Measurements from ENCODE around the gene RGS10.
"Not testable (repeated sequence)": the region's sequence is repeated elsewhere in the genome, so short reads cannot be mapped to it uniquely, and the experiment has no call there.

RGS10 gene

DNA sequence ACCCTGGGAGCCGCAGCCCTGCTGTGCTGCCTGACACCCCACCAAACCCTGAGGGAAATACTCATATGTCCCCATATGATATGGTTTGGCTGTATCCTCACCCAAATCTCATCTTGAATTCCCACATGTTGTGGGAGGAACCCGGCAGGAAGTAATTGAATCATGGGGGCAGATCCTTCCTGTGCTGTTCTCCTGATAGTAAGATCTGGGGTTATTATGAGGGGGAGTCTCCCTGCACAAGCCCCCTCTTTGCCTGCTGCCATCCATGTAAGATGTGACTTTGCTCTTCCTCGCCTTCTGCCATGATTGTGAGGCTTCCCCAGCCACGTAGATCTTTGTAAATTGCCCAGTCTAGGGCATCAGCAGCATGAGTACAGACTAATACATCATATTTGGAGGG lies 68.7 kb downstream of the RGS10 start:
- Mint-ChIP-seq H3K27me3 (peaks cover 46% of the 10 kb centered on the region), H3K4me1 (peaks cover 22% of the 10 kb centered on the region), H3K36me3 (no peaks in the 10 kb centered on the region), H3K9me3 (peaks cover 2% of the 10 kb centered on the region), H3K27ac (no peak overlapping the region), H3K4me3 (no peak overlapping the region)
- no peak for DNase-seq
- CTCF ChIA-PET, result interaction anchor here (1.1 kb wide), 1 partner anchor 8 kb away, joined by 3 read pairs; no protein-coding TSS in a partner anchor

DNA sequence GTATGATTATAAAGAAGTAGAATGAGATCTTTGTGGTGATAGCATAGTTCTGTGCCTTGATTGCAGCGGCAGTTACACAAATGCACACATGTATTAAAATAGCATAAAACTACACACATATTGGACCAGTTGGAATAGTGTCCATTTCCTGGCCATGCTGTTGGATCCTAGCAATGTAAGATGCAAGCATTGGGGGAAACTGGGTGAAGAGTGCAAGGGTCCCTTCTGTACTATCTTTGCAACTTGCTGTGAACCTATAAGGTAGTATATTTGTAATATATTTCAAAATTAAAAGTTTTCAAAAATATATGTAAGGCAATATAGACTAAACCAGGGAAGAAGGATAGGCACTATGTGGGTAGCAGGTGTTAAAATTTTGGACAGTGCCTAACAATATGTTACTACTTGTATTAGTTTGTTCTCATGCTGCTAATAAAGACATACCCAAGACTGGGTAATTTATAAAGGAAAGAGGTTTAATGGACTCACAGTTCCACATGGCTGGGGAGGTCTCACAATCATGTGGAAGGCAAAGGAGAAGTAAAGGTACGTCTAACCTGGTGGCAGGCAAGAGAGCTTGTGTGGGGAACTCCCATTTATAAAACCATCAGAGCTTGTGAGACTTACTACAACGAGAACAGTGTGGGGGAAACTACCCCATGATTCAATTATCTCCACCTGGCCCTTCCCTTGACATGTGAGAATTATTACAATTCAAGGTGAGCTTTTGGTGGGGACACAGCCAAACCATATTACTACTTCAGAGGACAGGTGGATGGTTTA lies 71.4 kb downstream of the RGS10 start:
- CTCF ChIA-PET, result no interaction called here
- no peaks in the 10 kb centered on the region for H3K36me3 Mint-ChIP-seq
- DNase-seq, result no peak
- peaks cover 38% of the 10 kb centered on the region for H3K27me3 Mint-ChIP-seq
- H3K27ac Mint-ChIP-seq, result no peak overlapping the region
- H3K4me1 Mint-ChIP-seq, result peaks cover 12% of the 10 kb centered on the region
- no peak overlapping the region for H3K4me3 Mint-ChIP-seq
- peaks cover 2% of the 10 kb centered on the region for H3K9me3 Mint-ChIP-seq

DNA sequence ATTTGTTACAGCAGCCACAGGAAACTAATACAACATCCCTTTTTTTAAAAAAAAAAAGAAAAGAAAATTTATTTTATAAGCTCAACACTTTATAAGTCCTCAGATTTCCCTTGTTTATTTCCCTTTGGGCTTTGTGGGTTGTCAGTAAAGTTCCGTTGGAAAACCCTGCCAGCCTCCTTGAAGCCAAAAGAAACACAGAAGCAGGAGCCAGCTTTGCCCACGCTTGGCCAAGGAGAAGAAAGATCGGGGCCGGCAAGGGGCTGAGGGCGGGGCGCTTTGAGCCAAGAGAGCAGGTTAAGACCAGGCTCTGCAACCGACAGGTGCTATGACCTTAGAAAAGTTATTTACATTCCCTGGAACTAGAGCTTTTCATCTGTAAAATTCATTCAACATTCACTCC lies 72.7 kb downstream of the RGS10 start:
- Mint-ChIP-seq H3K27ac (no peak overlapping the region), H3K4me3 (no peak overlapping the region), H3K9me3 (peaks cover 2% of the 10 kb centered on the region), H3K27me3 (peaks cover 35% of the 10 kb centered on the region), H3K36me3 (no peaks in the 10 kb centered on the region), H3K4me1 (peaks cover 14% of the 10 kb centered on the region)
- no peak for DNase-seq
- CTCF ChIA-PET, result interaction anchor here (0.5 to 1.3 kb wide), 4 partner anchors 20 to 398 kb away, joined by 3 to 4 read pairs (median 3); partner anchors contain the start of gene RGS10

DNA sequence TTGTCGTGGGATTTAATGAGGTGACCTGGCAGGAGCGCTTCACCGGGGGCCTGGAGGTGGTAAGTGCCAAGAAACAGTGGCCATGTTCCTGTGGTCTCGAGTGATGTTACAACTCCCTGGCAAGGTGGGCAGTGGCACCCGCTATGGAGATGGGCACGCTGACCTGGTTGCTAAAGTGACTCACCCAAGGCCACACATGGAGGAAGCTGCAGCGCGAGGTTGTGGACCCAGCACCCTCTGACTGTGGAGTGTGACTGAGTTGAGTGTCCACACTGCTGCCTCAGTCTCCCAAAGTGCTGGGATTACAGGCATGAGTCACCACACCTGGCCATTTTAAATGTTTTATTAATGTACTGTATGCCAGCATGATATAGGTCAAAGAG lies 73.2 kb downstream of the RGS10 start:
- no peak for DNase-seq
- Mint-ChIP-seq H3K27ac (no peak overlapping the region), H3K27me3 (peaks cover 32% of the 10 kb centered on the region), H3K4me3 (no peak overlapping the region), H3K4me1 (peaks cover 14% of the 10 kb centered on the region), H3K9me3 (peaks cover 2% of the 10 kb centered on the region), H3K36me3 (no peaks in the 10 kb centered on the region)
- CTCF ChIA-PET, result interaction anchor here (1.3 kb wide), 1 partner anchor 20 kb away, joined by 3 read pairs; no protein-coding TSS in a partner anchor

DNA sequence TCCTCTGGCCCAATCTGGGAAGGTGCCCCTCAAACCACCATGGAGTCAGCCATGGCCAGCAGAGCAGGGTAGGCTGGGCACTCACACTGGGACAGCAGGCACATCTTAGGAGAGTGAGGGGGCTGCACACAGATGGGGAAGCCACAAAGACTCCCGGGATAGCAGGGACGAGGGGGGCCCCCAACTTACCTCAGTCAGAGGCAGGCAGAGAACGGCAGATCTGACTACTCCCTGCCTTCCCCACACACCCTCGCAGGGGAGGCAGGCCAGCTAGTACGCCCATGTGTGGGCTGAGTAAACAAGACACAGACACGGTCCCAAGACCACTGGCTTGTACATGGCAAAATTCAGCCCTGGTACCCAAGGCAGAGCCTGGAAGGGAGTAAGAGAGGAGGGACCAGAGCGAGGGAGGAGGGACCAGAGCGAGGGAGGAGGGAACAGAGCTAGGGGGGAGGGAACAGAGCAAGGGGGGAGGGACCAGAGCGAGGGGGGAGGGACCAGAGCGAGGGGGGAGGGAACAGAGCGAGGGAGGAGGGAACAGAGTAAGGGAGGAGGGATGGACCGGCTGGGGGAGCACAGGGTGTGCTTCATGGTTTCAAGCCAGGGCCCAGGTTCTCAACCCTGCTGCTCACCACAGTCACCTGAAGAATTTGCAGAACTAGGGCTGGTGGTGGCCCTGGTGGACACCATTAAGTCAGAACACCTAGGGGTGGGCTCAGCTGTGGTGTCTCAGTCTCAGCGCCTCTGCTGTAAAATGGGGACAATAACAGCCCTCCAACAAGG lies 73.8 kb downstream of the RGS10 start:
- no peaks in the 10 kb centered on the region for H3K9me3 Mint-ChIP-seq
- no peak overlapping the region for H3K27ac Mint-ChIP-seq
- no peak overlapping the region for H3K4me3 Mint-ChIP-seq
- peaks cover 14% of the 10 kb centered on the region for H3K4me1 Mint-ChIP-seq
- DNase-seq, result no peak
- CTCF ChIA-PET, result interaction anchor here (1.3 kb wide), 1 partner anchor 21 kb away, joined by 3 read pairs; no protein-coding TSS in a partner anchor
- H3K27me3 Mint-ChIP-seq, result peaks cover 32% of the 10 kb centered on the region
- no peaks in the 10 kb centered on the region for H3K36me3 Mint-ChIP-seq

DNA sequence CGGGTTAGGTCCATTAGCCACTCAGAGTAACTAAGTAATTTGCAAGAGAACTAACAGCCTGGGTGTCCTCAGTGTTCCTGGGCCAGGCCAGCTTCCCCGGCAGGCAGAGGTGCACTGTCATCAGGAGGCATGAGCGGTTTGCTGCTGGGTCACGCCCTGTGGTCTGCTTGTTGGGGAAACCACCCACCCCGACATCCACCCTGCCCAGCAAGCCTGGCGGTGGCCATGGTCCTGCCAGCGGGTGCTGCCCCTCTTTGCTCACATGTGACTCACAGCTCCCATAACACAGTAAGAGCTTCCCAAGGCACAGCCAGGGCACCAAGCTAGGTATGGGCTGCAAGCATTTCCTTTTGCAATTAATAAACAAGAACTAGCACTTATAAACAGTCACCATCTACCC lies 75.9 kb downstream of the RGS10 start:
- CTCF ChIA-PET, result interaction anchor here (0.7 to 2.1 kb wide), 3 partner anchors 21 to 266 kb away, joined by 3 to 6 read pairs (median 4); no protein-coding TSS in a partner anchor
- no peak overlapping the region for H3K4me3 Mint-ChIP-seq

DNA sequence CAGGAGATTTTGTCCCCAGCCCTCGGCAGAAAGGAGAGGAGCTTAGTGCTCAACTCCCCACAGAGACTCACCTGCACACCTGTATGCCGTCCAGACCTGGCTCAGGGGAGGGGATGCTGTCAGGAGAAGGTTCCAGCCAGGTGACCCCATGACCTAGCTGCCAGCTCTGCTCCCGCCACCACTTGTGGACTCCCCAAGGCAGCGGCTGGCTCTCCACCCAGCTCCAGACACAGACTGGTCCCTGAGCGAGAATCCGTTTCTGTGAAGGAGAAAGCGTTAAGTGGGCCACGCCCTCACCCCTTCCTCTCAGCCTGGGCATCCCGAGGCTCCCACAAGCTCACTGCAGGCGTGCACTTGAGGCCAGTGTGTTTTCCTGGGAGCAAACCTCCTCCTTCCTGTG lies 76.4 kb downstream of the RGS10 start:
- Mint-ChIP-seq H3K27me3 (peaks cover 30% of the 10 kb centered on the region), H3K4me3 (no peak overlapping the region), H3K36me3 (peaks cover 4% of the 10 kb centered on the region), H3K9me3 (peaks cover 10% of the 10 kb centered on the region), H3K4me1 (peaks cover 14% of the 10 kb centered on the region), H3K27ac (no peak overlapping the region)
- CTCF ChIA-PET, result interaction anchor here (0.6 to 2.1 kb wide), 2 partner anchors 8 to 21 kb away, joined by 3 to 6 read pairs; no protein-coding TSS in a partner anchor
- DNase-seq, result no peak

More for the DNA sequence above, 75.9 kb downstream of the RGS10 start:
- peak; percentile 42 for DNase-seq
- Mint-ChIP-seq H3K36me3 (peaks cover 4% of the 10 kb centered on the region), H3K27ac (no peak overlapping the region), H3K9me3 (peaks cover 10% of the 10 kb centered on the region), H3K4me1 (peaks cover 14% of the 10 kb centered on the region), H3K27me3 (peaks cover 30% of the 10 kb centered on the region)

DNA sequence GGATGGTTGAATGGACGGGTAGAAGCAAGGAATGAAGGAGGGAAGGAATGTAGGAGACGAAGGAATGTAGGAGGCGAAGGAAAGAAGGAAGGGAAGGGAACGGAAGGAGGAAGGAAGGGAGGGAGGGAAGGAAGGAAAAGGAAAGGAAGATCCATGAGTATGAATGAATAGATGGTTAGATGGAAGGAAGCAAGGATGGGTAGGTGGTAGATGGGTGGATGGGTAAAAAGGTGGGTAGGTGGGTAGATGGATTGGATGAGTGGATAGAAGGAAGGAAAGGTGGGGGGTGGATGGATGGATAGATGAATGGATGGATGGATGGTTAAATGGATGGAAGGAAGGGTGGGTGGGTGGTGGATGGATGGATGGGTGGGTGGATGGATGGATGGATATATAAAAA lies 77.4 kb downstream of the RGS10 start:
- Mint-ChIP-seq H3K27ac (no peak overlapping the region), H3K27me3 (peaks cover 29% of the 10 kb centered on the region), H3K9me3 (peaks cover 10% of the 10 kb centered on the region), H3K4me3 (no peak overlapping the region), H3K4me1 (peaks cover 16% of the 10 kb centered on the region), H3K36me3 (peaks cover 4% of the 10 kb centered on the region)
- CTCF ChIA-PET, result no interaction called here
- no peak for DNase-seq

DNA sequence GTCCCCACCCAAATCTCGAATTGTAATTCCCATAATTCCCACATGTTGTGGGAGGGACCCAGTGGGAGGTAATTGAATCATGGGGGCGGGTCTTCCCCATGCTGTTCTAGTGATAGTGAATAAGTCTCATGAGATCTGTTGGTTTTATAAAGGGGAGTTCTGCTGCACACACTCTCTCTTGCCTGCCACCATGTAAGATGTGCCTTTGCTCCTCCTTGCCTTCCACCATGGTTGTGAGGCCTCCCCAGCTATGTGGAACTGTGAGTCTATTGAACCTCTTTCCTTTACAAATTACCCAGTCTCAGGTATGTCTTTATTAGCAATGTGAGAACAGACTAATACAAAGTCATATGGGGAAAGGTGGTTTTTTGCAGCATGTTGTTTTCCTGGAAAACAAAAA lies 79.3 kb downstream of the RGS10 start:
- H3K4me3 Mint-ChIP-seq, H3K27ac Mint-ChIP-seq: not testable (repeated sequence)
- peaks cover 17% of the 10 kb centered on the region for H3K27me3 Mint-ChIP-seq

DNA sequence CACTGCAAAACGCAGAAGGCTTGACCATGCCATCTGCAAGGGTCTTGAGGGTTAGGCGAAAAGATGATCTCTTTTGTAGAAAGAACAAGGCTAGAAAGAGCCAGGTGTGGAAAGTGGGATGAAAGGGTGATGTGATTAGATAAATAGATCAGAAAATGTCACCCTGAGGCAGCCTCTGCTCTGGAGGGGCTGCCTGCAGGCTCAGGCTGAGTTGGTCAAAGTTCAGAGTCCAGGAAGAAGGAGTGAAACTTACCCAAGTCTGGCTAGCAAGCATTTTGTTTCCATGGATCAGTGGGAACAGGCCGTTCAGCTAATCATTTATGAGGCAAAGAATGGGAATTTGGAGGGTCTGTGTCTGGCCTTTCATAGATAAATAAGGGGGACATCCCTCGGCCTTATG lies 79.7 kb downstream of the RGS10 start:
- H3K36me3 Mint-ChIP-seq, result peaks cover 4% of the 10 kb centered on the region
- peaks cover 16% of the 10 kb centered on the region for H3K4me1 Mint-ChIP-seq
- no peak overlapping the region for H3K27ac Mint-ChIP-seq
- peaks cover 17% of the 10 kb centered on the region for H3K27me3 Mint-ChIP-seq
- no peak for DNase-seq
- CTCF ChIA-PET, result no interaction called here
- no peak overlapping the region for H3K4me3 Mint-ChIP-seq
- H3K9me3 Mint-ChIP-seq, result peaks cover 10% of the 10 kb centered on the region

More for the DNA sequence above, 79.3 kb downstream of the RGS10 start:
- CTCF ChIA-PET, DNase-seq, H3K36me3 Mint-ChIP-seq, H3K9me3 Mint-ChIP-seq: not testable (repeated sequence)
- peaks cover 16% of the 10 kb centered on the region for H3K4me1 Mint-ChIP-seq

DNA sequence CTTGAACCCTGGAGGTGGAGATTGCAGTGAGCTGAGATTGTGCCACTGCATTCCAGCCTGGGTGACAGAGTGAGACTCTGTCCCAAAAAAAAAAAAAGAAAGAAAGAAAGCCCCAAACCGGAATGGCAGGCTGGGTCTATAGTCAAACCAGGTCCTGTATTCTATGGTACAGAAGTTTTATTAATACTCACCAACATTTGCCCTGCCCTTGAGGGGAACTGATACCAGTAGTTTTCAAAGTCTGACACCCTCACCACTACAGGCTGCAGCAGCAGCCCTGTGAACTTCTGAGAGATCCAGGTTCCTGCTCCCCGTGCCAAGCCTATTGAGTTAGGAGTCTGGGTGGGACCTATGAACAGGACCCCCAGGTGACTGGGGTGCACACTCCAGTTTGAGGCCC lies 80.6 kb downstream of the RGS10 start:
- CTCF ChIA-PET, result interaction anchor here (1.2 kb wide), 1 partner anchor 28 kb away, joined by 3 read pairs; no protein-coding TSS in a partner anchor
- DNase-seq, result no peak
- no peak overlapping the region for H3K4me3 Mint-ChIP-seq
- peaks cover 15% of the 10 kb centered on the region for H3K4me1 Mint-ChIP-seq
- H3K27ac Mint-ChIP-seq, result no peak overlapping the region
- H3K27me3 Mint-ChIP-seq, result peaks cover 15% of the 10 kb centered on the region
- peaks cover 4% of the 10 kb centered on the region for H3K36me3 Mint-ChIP-seq
- peaks cover 10% of the 10 kb centered on the region for H3K9me3 Mint-ChIP-seq

DNA sequence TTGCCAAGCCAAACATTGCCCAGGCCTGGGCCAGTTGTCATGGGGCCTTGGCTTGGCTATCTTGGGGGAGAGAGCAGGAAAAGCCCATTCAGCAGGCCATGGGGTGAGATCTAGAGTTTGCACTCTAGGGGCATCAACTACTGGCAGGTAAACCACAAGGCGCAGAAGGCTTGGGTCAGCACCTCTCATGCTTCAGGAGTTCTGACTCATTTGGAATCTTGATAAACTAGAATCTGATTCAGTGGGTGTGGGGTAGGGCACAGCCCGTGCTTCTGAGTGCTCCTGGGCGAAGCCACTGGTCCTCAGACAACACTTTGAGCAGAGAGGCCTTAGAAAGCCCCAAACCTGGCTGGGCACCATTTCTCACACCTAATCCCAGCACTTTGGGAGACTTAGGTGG lies 81.1 kb downstream of the RGS10 start:
- peaks cover 10% of the 10 kb centered on the region for H3K4me1 Mint-ChIP-seq
- H3K36me3 Mint-ChIP-seq, result peaks cover 4% of the 10 kb centered on the region
- CTCF ChIA-PET, result interaction anchor here (1.2 kb wide), 1 partner anchor 28 kb away, joined by 3 read pairs; no protein-coding TSS in a partner anchor
- no peak for DNase-seq
- H3K27me3 Mint-ChIP-seq, result peaks cover 14% of the 10 kb centered on the region
- H3K4me3 Mint-ChIP-seq, result no peak overlapping the region
- peaks cover 10% of the 10 kb centered on the region for H3K9me3 Mint-ChIP-seq
- H3K27ac Mint-ChIP-seq, result no peak overlapping the region

DNA sequence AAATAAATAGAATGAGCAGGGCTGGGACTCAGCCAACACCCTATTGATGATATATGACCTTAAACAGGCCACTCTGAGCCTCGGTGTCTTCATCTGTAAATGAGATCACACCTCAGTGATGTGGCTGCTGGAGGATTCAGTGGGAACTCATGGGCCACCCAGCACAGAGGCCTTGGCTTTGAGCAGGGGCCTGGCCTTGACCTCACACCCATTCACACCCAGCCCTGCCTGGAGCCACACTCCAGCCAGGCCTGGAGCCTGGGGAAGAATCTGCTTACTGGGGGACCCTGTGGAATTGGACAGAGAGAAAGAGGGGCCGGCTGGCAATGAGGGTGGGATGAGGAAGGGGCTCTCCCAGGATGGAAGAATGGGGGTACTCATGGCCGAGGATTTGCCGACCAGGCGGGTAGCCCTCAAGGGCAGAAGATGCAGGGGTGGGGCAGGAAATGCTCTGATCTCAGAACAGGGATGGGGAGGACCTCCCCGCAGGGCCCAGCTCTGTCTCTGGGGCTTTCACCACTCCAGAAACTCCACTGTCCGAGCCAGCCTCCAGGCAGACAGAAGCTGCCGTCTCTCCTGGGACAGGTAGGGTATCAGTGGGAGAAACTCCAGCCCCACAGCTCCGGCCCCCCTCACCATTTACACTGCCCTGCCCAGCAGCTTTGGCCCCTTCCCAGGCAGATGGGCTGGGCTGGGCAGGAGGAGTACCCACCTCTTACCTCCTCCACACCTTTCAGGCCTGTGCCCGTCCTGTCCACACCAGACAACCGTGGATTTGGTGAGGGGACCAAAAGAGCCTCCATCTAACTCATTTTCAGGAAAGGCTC lies 81.9 kb downstream of the RGS10 start:
- no peak for DNase-seq
- Mint-ChIP-seq H3K27ac (peak overlapping the region; percentile 17), H3K4me3 (no peak overlapping the region), H3K4me1 (peaks cover 2% of the 10 kb centered on the region), H3K9me3 (peaks cover 10% of the 10 kb centered on the region), H3K27me3 (peaks cover 14% of the 10 kb centered on the region), H3K36me3 (peaks cover 7% of the 10 kb centered on the region)
- CTCF ChIA-PET, result interaction anchor here (1.2 to 1.7 kb wide), 2 partner anchors 15 to 29 kb away, joined by 3 to 5 read pairs; no protein-coding TSS in a partner anchor
